HG03378 (cell line): ENCODE measurements around the gene KIF12.
"Not testable (repeated sequence)": the region's sequence is repeated elsewhere in the genome, so short reads cannot be mapped to it uniquely, and the experiment has no call there.

ENCODE experiments used
- ATAC-seq: cut with Tn5 transposase; IDR thresholded peaks from one replicate; pipeline ENCODE4 v1.9.1; 2021; ENCODE audit warnings: mild to moderate bottlenecking, moderate library complexity; ENCODE audit not compliant: unreplicated experiment

KIF12 gene

GRCh38 chr9:114098936-114099668 is at the start of gene KIF12:
TSS of gene KIF12 (minus strand) at chr9:114099292. CDS start at chr9:114099276, 16 bp downstream.
- ATAC-seq = no peak

- ATAC-seq = no peak
These were observed 47.6 kb upstream of the KIF12 start for GRCh38 chr9:114146735-114147134.

- no peak for ATAC-seq
These were observed 44.1 kb upstream of the KIF12 start for GRCh38 chr9:114143234-114143633.

- no peak for ATAC-seq
These were observed 42.7 kb upstream of the KIF12 start for GRCh38 chr9:114141553-114142402.

GRCh38 chr9:114140850-114141249 is 41.8 kb upstream of the KIF12 start:
- no peak for ATAC-seq

- ATAC-seq = no peak
These were observed 41.3 kb upstream of the KIF12 start for GRCh38 chr9:114140401-114140800.

GRCh38 chr9:114139071-114139470 is 40.0 kb upstream of the KIF12 start:
- no peak for ATAC-seq

- ATAC-seq = no peak
These were observed 39.5 kb upstream of the KIF12 start for GRCh38 chr9:114138552-114138971.

- no peak for ATAC-seq
These were observed 38.7 kb upstream of the KIF12 start for GRCh38 chr9:114137831-114138230.

GRCh38 chr9:114134827-114135396 is 35.8 kb upstream of the KIF12 start:
- no peak for ATAC-seq

GRCh38 chr9:114132550-114132918 is 33.4 kb upstream of the KIF12 start:
- no peak for ATAC-seq

- ATAC-seq = no peak
These were observed 32.9 kb upstream of the KIF12 start for GRCh38 chr9:114131808-114132549.

- ATAC-seq = no peak
These were observed 31.7 kb upstream of the KIF12 start for GRCh38 chr9:114130624-114131277.

GRCh38 chr9:114130141-114130540 is 31.0 kb upstream of the KIF12 start:
- no peak for ATAC-seq

GRCh38 chr9:114128759-114129158 is 29.7 kb upstream of the KIF12 start:
- ATAC-seq = not testable (repeated sequence)

- no peak for ATAC-seq
These were observed 27.4 kb upstream of the KIF12 start for GRCh38 chr9:114126247-114127060.

GRCh38 chr9:114125476-114126013 is 26.5 kb upstream of the KIF12 start:
- no peak for ATAC-seq

GRCh38 chr9:114124666-114125475 is 25.8 kb upstream of the KIF12 start:
- no peak for ATAC-seq

GRCh38 chr9:114124138-114124537 is 25.0 kb upstream of the KIF12 start:
- no peak for ATAC-seq
